Stimulated activated CD4-positive, alpha-beta T cell treated with anti-CD3 and anti-CD28 coated beads, Interleukin-1b, Interleukin-23, amount 100 ng/mL, for 4 hours (primary cell): ENCODE results near the gene LRRK2.
"Not testable (repeated sequence)": the region's sequence is repeated elsewhere in the genome, so short reads cannot be mapped to it uniquely, and the experiment has no call there.

Source experiments
- DNase-seq, 2 donors: peaks; one replicate each; pipeline ENCODE4 v3.0.0-alpha.2; 2020; ENCODE audit warnings: low read depth in 2 of 2

Gene LRRK2

GRCh38 chr12:40224439-40225291 lies at the start of gene LRRK2:
TSS of gene LRRK2 (plus strand) at chr12:40224997. CDS start at chr12:40225132, 135 bp downstream.
- DNase-seq, result peak; percentile 9 to 11

- no peak for DNase-seq
Measured at GRCh38 chr12:40175045-40175444, 49.8 kb upstream of the LRRK2 start.

GRCh38 chr12:40175489-40175888 lies 49.3 kb upstream of the LRRK2 start:
- DNase-seq, result no peak

- DNase-seq, result no peak
Measured at GRCh38 chr12:40178701-40179100, 46.1 kb upstream of the LRRK2 start.

GRCh38 chr12:40181490-40181889 lies 43.3 kb upstream of the LRRK2 start:
- no peak for DNase-seq

GRCh38 chr12:40183715-40184114 lies 41.1 kb upstream of the LRRK2 start:
- DNase-seq, result no peak

- DNase-seq, result no peak
Measured at GRCh38 chr12:40184493-40185302, 40.1 kb upstream of the LRRK2 start.

- no peak for DNase-seq
Measured at GRCh38 chr12:40185303-40185693, 39.5 kb upstream of the LRRK2 start.

- DNase-seq, result no peak
Measured at GRCh38 chr12:40188558-40189320, 36.1 kb upstream of the LRRK2 start.

GRCh38 chr12:40192704-40193255 lies 32.0 kb upstream of the LRRK2 start:
- no peak for DNase-seq

- no peak for DNase-seq
Measured at GRCh38 chr12:40194846-40195245, 30.0 kb upstream of the LRRK2 start.

GRCh38 chr12:40197590-40197989 lies 27.2 kb upstream of the LRRK2 start:
- no peak for DNase-seq

GRCh38 chr12:40198601-40199000 lies 26.2 kb upstream of the LRRK2 start:
- no peak for DNase-seq

GRCh38 chr12:40202095-40203059 lies 22.4 kb upstream of the LRRK2 start:
- DNase-seq, result no peak

- no peak for DNase-seq
Measured at GRCh38 chr12:40203060-40203430, 21.8 kb upstream of the LRRK2 start.

- no peak for DNase-seq
Measured at GRCh38 chr12:40204337-40204736, 20.5 kb upstream of the LRRK2 start.

GRCh38 chr12:40207551-40207950 lies 17.2 kb upstream of the LRRK2 start:
- no peak for DNase-seq

GRCh38 chr12:40208707-40209446 lies 15.9 kb upstream of the LRRK2 start:
- DNase-seq, result no peak

- DNase-seq, result no peak
Measured at GRCh38 chr12:40209886-40210285, 14.9 kb upstream of the LRRK2 start.

GRCh38 chr12:40211186-40211585 lies 13.6 kb upstream of the LRRK2 start:
- DNase-seq, result not testable (repeated sequence)
